ENCODE results near the gene ADCY10. TPM values are rescaled to one million over a fixed set of nuclear protein-coding genes. Genes with fewer than 3 reads are reported as not detected.

ADCY10 gene
- total RNA-seq, 1 donor from 2014 or later: not detected

DNA sequence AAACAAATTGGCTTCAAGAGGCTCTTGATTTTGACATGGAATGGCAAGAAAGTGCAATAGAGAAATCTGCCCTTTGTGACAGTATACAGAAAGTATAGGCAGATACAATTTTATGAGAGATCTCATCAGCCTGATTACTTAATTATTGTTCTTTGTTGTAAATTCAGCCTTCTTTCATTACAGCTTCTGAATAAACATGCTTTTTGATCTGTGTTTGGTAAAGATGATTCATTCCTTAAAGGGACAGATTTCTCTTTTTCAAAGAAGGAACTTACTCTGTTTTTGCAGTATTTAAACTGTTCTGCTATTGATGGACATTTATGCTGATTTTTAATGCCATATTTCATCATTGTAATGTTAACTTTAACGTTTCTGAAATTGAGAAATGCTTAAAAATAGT lies 36.6 kb upstream of the ADCY10 start:
- Mint-ChIP-seq H3K4me1 (no peaks in the 10 kb centered on the region), H3K4me3 (no peak overlapping the region), H3K9me3 (peaks cover 11% of the 10 kb centered on the region), H3K27ac (no peak overlapping the region), H3K27me3 (ENCODE audit: insufficient read depth, low read depth) (no peaks in the 10 kb centered on the region), H3K36me3 (peaks cover 28% of the 10 kb centered on the region)
- no peaks in the 10 kb centered on the region for H3K4me1 ChIP-seq
- H4K20me1 ChIP-seq (ENCODE audit: low read depth): peaks cover 20% of the 10 kb centered on the region
- H3K36me3 ChIP-seq: peaks cover 5% of the 10 kb centered on the region
- H3K79me2 ChIP-seq (ENCODE audit: low read depth): peaks cover 64% of the 10 kb centered on the region
- H3K27me3 ChIP-seq: no peaks in the 10 kb centered on the region
- H3K9ac ChIP-seq: no peak overlapping the region
- H3K4me2 ChIP-seq: no peak overlapping the region
- DNase-seq (ENCODE audit: low spot score): no peak
- H3K27ac ChIP-seq: no peak overlapping the region
- H3F3A ChIP-seq (ENCODE audit: low read depth): no peaks in the 10 kb centered on the region
- no peak overlapping the region for H3K4me3 ChIP-seq
- H3K9me3 ChIP-seq (ENCODE audit: low read depth): no peaks in the 10 kb centered on the region
- TF ChIP-seq EZH2 (IDR thresholded peaks at IDR 0.05) (no peak), EZH2phosphoT487 (IDR thresholded peaks at IDR 0.05) (no peak)
- TF ChIP-seq, protein P1, sequence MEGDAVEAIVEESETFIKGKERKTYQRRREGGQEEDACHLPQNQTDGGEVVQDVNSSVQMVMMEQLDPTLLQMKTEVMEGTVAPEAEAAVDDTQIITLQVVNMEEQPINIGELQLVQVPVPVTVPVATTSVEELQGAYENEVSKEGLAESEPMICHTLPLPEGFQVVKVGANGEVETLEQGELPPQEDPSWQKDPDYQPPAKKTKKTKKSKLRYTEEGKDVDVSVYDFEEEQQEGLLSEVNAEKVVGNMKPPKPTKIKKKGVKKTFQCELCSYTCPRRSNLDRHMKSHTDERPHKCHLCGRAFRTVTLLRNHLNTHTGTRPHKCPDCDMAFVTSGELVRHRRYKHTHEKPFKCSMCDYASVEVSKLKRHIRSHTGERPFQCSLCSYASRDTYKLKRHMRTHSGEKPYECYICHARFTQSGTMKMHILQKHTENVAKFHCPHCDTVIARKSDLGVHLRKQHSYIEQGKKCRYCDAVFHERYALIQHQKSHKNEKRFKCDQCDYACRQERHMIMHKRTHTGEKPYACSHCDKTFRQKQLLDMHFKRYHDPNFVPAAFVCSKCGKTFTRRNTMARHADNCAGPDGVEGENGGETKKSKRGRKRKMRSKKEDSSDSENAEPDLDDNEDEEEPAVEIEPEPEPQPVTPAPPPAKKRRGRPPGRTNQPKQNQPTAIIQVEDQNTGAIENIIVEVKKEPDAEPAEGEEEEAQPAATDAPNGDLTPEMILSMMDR (IDR thresholded peaks at IDR 0.05): no peak
- no peak overlapping the region for H2AFZ ChIP-seq (replicated peaks)

DNA sequence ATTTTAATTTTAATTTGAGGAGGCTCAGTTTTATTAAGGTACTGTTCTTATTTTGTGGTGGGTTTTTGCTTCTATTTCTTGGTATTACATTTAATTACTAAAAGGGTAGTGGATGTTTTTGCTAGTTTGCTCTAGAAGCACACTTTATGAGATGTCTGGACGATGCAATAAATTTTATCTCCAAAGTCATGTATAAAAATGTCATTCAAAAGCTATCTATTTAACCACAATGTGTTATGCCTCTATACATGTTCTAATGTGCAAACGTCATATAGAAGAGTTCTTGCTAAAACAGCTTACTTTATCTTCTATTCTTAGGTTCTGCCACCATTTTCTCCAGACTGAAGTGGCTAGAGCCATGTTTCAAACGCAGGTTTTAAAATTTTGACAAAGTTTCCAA lies 35.9 kb upstream of the ADCY10 start:
- H3K9me3 ChIP-seq (ENCODE audit: low read depth): no peaks in the 10 kb centered on the region
- TF ChIP-seq EZH2 (IDR thresholded peaks at IDR 0.05) (no peak), EZH2phosphoT487 (IDR thresholded peaks at IDR 0.05) (no peak)
- H3K9ac ChIP-seq: no peak overlapping the region
- no peak for DNase-seq (ENCODE audit: low spot score)
- no peaks in the 10 kb centered on the region for H3K4me1 ChIP-seq
- H3K27me3 Mint-ChIP-seq (ENCODE audit: insufficient read depth, low read depth): no peaks in the 10 kb centered on the region
- peaks cover 23% of the 10 kb centered on the region for H3K36me3 Mint-ChIP-seq
- H3K4me3 Mint-ChIP-seq: no peak overlapping the region
- H3K36me3 ChIP-seq: peaks cover 5% of the 10 kb centered on the region
- no peak overlapping the region for H3K27ac Mint-ChIP-seq
- H3K9me3 Mint-ChIP-seq: peaks cover 15% of the 10 kb centered on the region
- H3K79me2 ChIP-seq (ENCODE audit: low read depth): peaks cover 72% of the 10 kb centered on the region
- no peaks in the 10 kb centered on the region for H3K27me3 ChIP-seq
- no peaks in the 10 kb centered on the region for H3K4me1 Mint-ChIP-seq
- H2AFZ ChIP-seq (replicated peaks): no peak overlapping the region
- H3K4me2 ChIP-seq: no peak overlapping the region
- no peak overlapping the region for H3K4me3 ChIP-seq
- H3F3A ChIP-seq (ENCODE audit: low read depth): no peaks in the 10 kb centered on the region
- peaks cover 20% of the 10 kb centered on the region for H4K20me1 ChIP-seq (ENCODE audit: low read depth)
- no peak overlapping the region for H3K27ac ChIP-seq

DNA sequence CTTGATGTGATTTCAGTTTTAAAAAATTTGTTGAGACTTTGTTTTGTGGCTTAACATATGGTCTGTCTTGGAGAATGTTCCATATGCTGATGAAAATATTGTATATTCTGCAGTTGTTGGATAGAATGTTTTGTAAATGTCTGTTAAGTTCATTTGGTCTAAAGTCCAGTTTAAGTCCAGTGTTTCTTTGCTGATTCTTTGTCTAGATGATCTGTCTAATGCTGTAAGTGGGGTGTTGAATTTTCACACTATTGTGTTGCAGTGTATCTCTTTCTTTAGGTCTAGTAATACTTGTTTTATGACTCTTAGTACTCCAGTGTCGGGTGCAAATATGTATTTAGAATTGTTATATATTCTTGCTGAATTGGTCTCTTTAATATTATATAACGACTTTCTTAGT lies 33.8 kb upstream of the ADCY10 start:
- Histone ChIP-seq H3K27me3 (no peaks in the 10 kb centered on the region), H3K9me3 (ENCODE audit: low read depth) (no peaks in the 10 kb centered on the region), H4K20me1 (ENCODE audit: low read depth) (peaks cover 20% of the 10 kb centered on the region), H3K27ac (no peak overlapping the region), H3K36me3 (peaks cover 3% of the 10 kb centered on the region), H3K9ac (no peak overlapping the region), H3K79me2 (ENCODE audit: low read depth) (peaks cover 92% of the 10 kb centered on the region), H3K4me3 (no peak overlapping the region), H2AFZ (replicated peaks) (no peak overlapping the region), H3F3A (ENCODE audit: low read depth) (no peaks in the 10 kb centered on the region), H3K4me2 (no peak overlapping the region), H3K4me1 (no peaks in the 10 kb centered on the region)
- no peak overlapping the region for H3K27ac Mint-ChIP-seq
- no peak overlapping the region for H3K4me3 Mint-ChIP-seq
- H3K4me1 Mint-ChIP-seq: no peaks in the 10 kb centered on the region
- peaks cover 25% of the 10 kb centered on the region for H3K9me3 Mint-ChIP-seq
- peaks cover 23% of the 10 kb centered on the region for H3K36me3 Mint-ChIP-seq
- no peak for TF ChIP-seq EZH2phosphoT487 (IDR thresholded peaks at IDR 0.05)
- DNase-seq (ENCODE audit: low spot score): no peak
- peaks cover 2% of the 10 kb centered on the region for H3K27me3 Mint-ChIP-seq (ENCODE audit: insufficient read depth, low read depth)

DNA sequence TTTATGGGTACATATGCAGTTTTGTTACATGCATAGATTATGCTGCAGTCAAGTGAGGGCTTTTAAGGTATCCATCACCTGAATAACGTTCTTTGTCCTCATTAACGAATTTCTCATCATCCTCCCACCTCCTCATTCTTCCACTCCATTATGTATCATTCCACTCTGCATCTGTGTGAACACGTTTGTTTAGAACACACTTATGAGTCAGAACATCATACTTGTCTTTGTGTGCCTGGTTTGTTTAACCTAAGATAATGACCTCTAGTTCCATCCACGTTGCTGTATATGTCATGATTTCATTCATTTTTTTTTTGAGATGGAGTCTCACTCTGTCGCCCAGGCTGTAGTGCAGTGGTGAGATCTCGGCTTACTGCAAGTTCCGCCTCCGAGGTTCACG lies 29.6 kb upstream of the ADCY10 start:
- Histone ChIP-seq H3K4me3 (no peak overlapping the region), H3K4me2 (no peak overlapping the region), H3F3A (ENCODE audit: low read depth) (no peaks in the 10 kb centered on the region), H3K9me3 (ENCODE audit: low read depth) (no peaks in the 10 kb centered on the region), H3K36me3 (no peaks in the 10 kb centered on the region), H3K27ac (no peak overlapping the region), H3K4me1 (peaks cover 2% of the 10 kb centered on the region), H3K27me3 (no peaks in the 10 kb centered on the region), H3K9ac (no peak overlapping the region), H4K20me1 (ENCODE audit: low read depth) (peaks cover 18% of the 10 kb centered on the region), H2AFZ (replicated peaks) (no peak overlapping the region), H3K79me2 (ENCODE audit: low read depth) (peaks cover 100% of the 10 kb centered on the region)
- Mint-ChIP-seq H3K4me3 (no peak overlapping the region), H3K36me3 (peaks cover 23% of the 10 kb centered on the region), H3K4me1 (no peaks in the 10 kb centered on the region), H3K9me3 (peaks cover 28% of the 10 kb centered on the region), H3K27ac (no peak overlapping the region), H3K27me3 (ENCODE audit: insufficient read depth, low read depth) (peaks cover 2% of the 10 kb centered on the region)
- DNase-seq (ENCODE audit: low spot score): no peak
- TF ChIP-seq EZH2 (IDR thresholded peaks at IDR 0.05) (no peak), EZH2phosphoT487 (IDR thresholded peaks at IDR 0.05) (no peak)
- TF ChIP-seq, protein P1 (IDR thresholded peaks at IDR 0.05): no peak
